Forelimb muscle (tissue), 1 donor: ENCODE results near the gene TEX101. TPM values are rescaled to one million over a fixed set of nuclear protein-coding genes. Genes with fewer than 3 reads are reported as not detected.
"Not testable (repeated sequence)": the region's sequence is repeated elsewhere in the genome, so short reads cannot be mapped to it uniquely, and the experiment has no call there.

Experiments
- DNase-seq: peaks from one replicate; pipeline ENCODE4 v3.0.0-alpha.2; 2013; ENCODE audit warnings: low read depth
- polyA plus RNA-seq: library from polyadenylated mRNA; unstranded; fragments of 120-200 nt; gene quantifications from one replicate; pipeline ENCODE4 v1.2.1, GENCODE V29; 2013; ENCODE audit not compliant: insufficient read length

Gene TEX101
- polyA plus RNA-seq, 1 donor, result not detected

- no peak for DNase-seq
Measured at GRCh38 chr19:43420954-43421353, 6.3 kb downstream of the TEX101 start.

- no peak for DNase-seq
Measured at GRCh38 chr19:43422000-43422688, 7.5 kb downstream of the TEX101 start.

- no peak for DNase-seq
Measured at GRCh38 chr19:43422689-43423066, 8.0 kb downstream of the TEX101 start.

GRCh38 chr19:43423779-43424178 is 9.1 kb downstream of the TEX101 start:
- no peak for DNase-seq

- no peak for DNase-seq
Measured at GRCh38 chr19:43425567-43426392, 11.1 kb downstream of the TEX101 start.

GRCh38 chr19:43429395-43429794 is 14.7 kb downstream of the TEX101 start:
- DNase-seq, result no peak

- DNase-seq, result no peak
Measured at GRCh38 chr19:43430142-43430710, 15.5 kb downstream of the TEX101 start.

- DNase-seq, result no peak
Measured at GRCh38 chr19:43430976-43431375, 16.3 kb downstream of the TEX101 start.

GRCh38 chr19:43433358-43433673 is 18.6 kb downstream of the TEX101 start:
- DNase-seq, result no peak

- DNase-seq, result no peak
Measured at GRCh38 chr19:43433689-43434088, 19.0 kb downstream of the TEX101 start.

GRCh38 chr19:43435775-43436174 is 21.1 kb downstream of the TEX101 start:
- DNase-seq, result no peak

- DNase-seq, result not testable (repeated sequence)
Measured at GRCh38 chr19:43437284-43437683, 22.6 kb downstream of the TEX101 start.

GRCh38 chr19:43437712-43438111 is 23.0 kb downstream of the TEX101 start:
- DNase-seq, result no peak

- DNase-seq, result no peak
Measured at GRCh38 chr19:43438291-43439031, 23.8 kb downstream of the TEX101 start.

GRCh38 chr19:43439032-43439708 is 24.5 kb downstream of the TEX101 start:
- no peak for DNase-seq

GRCh38 chr19:43439709-43440063 is 25.0 kb downstream of the TEX101 start:
- no peak for DNase-seq

- DNase-seq, result no peak
Measured at GRCh38 chr19:43441716-43442115, 27.0 kb downstream of the TEX101 start.

GRCh38 chr19:43444091-43444490 is 29.4 kb downstream of the TEX101 start:
- DNase-seq, result not testable (repeated sequence)

- DNase-seq, result no peak
Measured at GRCh38 chr19:43444531-43445287, 30.0 kb downstream of the TEX101 start.

GRCh38 chr19:43445426-43445825 is 30.7 kb downstream of the TEX101 start:
- DNase-seq, result no peak
